Measurements from ENCODE around the gene TEP1. TPM values are rescaled to one million over a fixed set of nuclear protein-coding genes. Genes with fewer than 3 reads are reported as not detected.

The TEP1 gene
- total RNA-seq, 1 donor = 33.3 TPM

DNA sequence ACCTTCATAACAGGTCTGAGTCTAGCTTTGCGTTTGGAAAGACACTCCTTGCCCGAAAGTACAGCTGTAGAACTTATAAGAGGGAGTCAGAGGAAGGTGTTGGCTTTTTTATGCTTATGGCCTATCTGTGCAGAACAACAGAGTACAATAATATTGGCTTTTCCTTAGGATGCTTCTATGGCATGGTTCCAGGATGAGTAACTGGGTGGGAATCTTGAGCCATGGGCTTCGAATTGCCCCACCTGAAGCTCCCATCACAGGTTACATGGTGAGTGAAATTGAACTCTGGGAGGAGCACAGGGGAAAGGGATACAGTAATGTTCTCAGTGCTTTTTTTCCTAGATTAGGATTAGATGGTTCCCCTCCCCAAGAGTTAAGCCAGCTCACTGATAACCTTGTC, 56.9 kb downstream of the TEP1 start:
- Histone ChIP-seq H3K27ac (ENCODE audit: low read depth, low read length) (no peak overlapping the region), H3K79me2 (ENCODE audit: insufficient read depth, low read length) (no peaks in the 10 kb centered on the region), H3K4me2 (ENCODE audit: insufficient read depth, low read length) (no peak overlapping the region), H3K4me1 (ENCODE audit: insufficient read depth, low read length) (no peaks in the 10 kb centered on the region), H2AFZ (ENCODE audit: low read length) (no peak overlapping the region), H4K20me1 (ENCODE audit: insufficient read depth, low read length) (no peaks in the 10 kb centered on the region), H3K4me3 (ENCODE audit: insufficient read depth, low read length) (no peak overlapping the region), H3K9me3 (ENCODE audit: low read depth, low read length) (no peaks in the 10 kb centered on the region), H3K36me3 (ENCODE audit: insufficient read depth, low read length) (peaks cover 63% of the 10 kb centered on the region), H3K27me3 (ENCODE audit: insufficient read depth, low read length) (no peaks in the 10 kb centered on the region)
- DNase-seq (ENCODE audit: insufficient read length, low spot score, missing footprints) = peak; percentile 43
- TF ChIP-seq, protein P1, sequence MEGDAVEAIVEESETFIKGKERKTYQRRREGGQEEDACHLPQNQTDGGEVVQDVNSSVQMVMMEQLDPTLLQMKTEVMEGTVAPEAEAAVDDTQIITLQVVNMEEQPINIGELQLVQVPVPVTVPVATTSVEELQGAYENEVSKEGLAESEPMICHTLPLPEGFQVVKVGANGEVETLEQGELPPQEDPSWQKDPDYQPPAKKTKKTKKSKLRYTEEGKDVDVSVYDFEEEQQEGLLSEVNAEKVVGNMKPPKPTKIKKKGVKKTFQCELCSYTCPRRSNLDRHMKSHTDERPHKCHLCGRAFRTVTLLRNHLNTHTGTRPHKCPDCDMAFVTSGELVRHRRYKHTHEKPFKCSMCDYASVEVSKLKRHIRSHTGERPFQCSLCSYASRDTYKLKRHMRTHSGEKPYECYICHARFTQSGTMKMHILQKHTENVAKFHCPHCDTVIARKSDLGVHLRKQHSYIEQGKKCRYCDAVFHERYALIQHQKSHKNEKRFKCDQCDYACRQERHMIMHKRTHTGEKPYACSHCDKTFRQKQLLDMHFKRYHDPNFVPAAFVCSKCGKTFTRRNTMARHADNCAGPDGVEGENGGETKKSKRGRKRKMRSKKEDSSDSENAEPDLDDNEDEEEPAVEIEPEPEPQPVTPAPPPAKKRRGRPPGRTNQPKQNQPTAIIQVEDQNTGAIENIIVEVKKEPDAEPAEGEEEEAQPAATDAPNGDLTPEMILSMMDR (IDR thresholded peaks at IDR 0.05; ENCODE audit: extremely low read depth, low read depth, low read length) = no peak

DNA sequence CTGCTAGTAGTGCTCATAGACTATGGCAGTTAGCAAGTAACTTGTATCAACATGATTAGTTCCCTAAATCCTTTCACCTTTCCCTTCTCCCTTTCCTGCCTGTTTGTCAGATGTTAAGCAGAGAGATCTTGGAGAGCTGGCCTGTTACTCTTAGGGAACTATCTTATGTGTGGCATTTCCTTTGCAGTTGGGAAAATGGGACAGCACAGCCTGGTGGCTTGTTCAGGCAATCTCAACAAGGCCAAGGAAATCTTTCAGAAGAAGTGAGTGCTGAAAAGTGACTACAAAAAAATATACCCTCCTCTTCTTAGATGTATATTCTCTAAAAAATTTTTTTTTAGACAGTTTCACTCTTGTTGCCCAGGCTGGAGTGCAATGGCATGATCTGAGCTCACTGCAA, 62.4 kb downstream of the TEP1 start:
- no peaks in the 10 kb centered on the region for H3K9me3 ChIP-seq (ENCODE audit: low read depth, low read length)
- peaks cover 3% of the 10 kb centered on the region for H4K20me1 ChIP-seq (ENCODE audit: insufficient read depth, low read length)
- H2AFZ ChIP-seq (ENCODE audit: low read length) = no peak overlapping the region
- H3K4me1 ChIP-seq (ENCODE audit: insufficient read depth, low read length) = no peaks in the 10 kb centered on the region
- no peak for DNase-seq (ENCODE audit: insufficient read length, low spot score, missing footprints)
- H3K27ac ChIP-seq (ENCODE audit: low read depth, low read length) = peak overlapping the region; percentile 8
- TF ChIP-seq, protein P1 (IDR thresholded peaks at IDR 0.05; ENCODE audit: extremely low read depth, low read depth, low read length) = peak; percentile 23
- no peaks in the 10 kb centered on the region for H3K27me3 ChIP-seq (ENCODE audit: insufficient read depth, low read length)
- peaks cover 77% of the 10 kb centered on the region for H3K36me3 ChIP-seq (ENCODE audit: insufficient read depth, low read length)
- H3K4me3 ChIP-seq (ENCODE audit: insufficient read depth, low read length) = no peak overlapping the region
- no peak overlapping the region for H3K4me2 ChIP-seq (ENCODE audit: insufficient read depth, low read length)
- H3K79me2 ChIP-seq (ENCODE audit: insufficient read depth, low read length) = no peaks in the 10 kb centered on the region

- Histone ChIP-seq H3K36me3 (ENCODE audit: insufficient read depth, low read length) (peaks cover 73% of the 10 kb centered on the region), H3K79me2 (ENCODE audit: insufficient read depth, low read length) (peaks cover under 1% of the 10 kb centered on the region), H3K4me1 (ENCODE audit: insufficient read depth, low read length) (no peaks in the 10 kb centered on the region), H3K27me3 (ENCODE audit: insufficient read depth, low read length) (no peaks in the 10 kb centered on the region), H2AFZ (ENCODE audit: low read length) (no peak overlapping the region), H3K4me2 (ENCODE audit: insufficient read depth, low read length) (no peak overlapping the region), H4K20me1 (ENCODE audit: insufficient read depth, low read length) (peaks cover 3% of the 10 kb centered on the region), H3K27ac (ENCODE audit: low read depth, low read length) (no peak overlapping the region), H3K9me3 (ENCODE audit: low read depth, low read length) (no peaks in the 10 kb centered on the region), H3K4me3 (ENCODE audit: insufficient read depth, low read length) (no peak overlapping the region)
- DNase-seq (ENCODE audit: insufficient read length, low spot score, missing footprints) = no peak
- TF ChIP-seq, protein P1 (IDR thresholded peaks at IDR 0.05; ENCODE audit: extremely low read depth, low read depth, low read length) = no peak
Measured at GRCh38 chr14:20350282-20350681, 63.0 kb downstream of the TEP1 start.

DNA sequence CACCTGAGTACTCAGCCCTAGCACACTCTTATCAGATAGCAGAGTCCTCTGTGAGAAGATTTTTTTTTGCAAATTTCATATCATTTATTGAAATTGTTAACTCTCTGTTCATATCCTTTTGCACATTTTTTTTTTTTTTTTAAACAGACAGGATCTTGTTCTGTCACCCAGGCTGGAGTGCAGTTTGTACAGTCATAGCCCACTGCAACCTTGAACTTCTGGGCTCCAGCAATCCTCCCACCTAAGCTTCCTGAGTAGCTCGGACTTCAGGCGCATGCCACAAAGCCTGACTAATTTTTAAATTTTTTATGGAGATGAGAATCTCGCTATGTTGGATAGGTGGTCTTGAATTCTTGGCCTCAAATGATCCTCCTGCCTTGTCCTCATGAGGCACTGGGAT, 65.6 kb downstream of the TEP1 start:
- Histone ChIP-seq H3K27me3 (ENCODE audit: insufficient read depth, low read length) (no peaks in the 10 kb centered on the region), H3K4me3 (ENCODE audit: insufficient read depth, low read length) (no peak overlapping the region), H3K36me3 (ENCODE audit: insufficient read depth, low read length) (peaks cover 57% of the 10 kb centered on the region), H3K4me2 (ENCODE audit: insufficient read depth, low read length) (no peak overlapping the region), H2AFZ (ENCODE audit: low read length) (no peak overlapping the region), H3K9me3 (ENCODE audit: low read depth, low read length) (no peaks in the 10 kb centered on the region), H3K27ac (ENCODE audit: low read depth, low read length) (no peak overlapping the region), H3K79me2 (ENCODE audit: insufficient read depth, low read length) (peaks cover 11% of the 10 kb centered on the region), H4K20me1 (ENCODE audit: insufficient read depth, low read length) (peaks cover 3% of the 10 kb centered on the region), H3K4me1 (ENCODE audit: insufficient read depth, low read length) (peaks cover 5% of the 10 kb centered on the region)
- TF ChIP-seq, protein P1 (IDR thresholded peaks at IDR 0.05; ENCODE audit: extremely low read depth, low read depth, low read length) = no peak
- no peak for DNase-seq (ENCODE audit: insufficient read length, low spot score, missing footprints)

Measured in osteoblast (primary cell).